Activated CD8-positive, alpha-beta memory T cell treated with anti-CD3 and anti-CD28 coated beads for 48 hours (primary cell): ENCODE measurements around the gene TIMMDC1.
"Not testable (repeated sequence)": the region's sequence is repeated elsewhere in the genome, so short reads cannot be mapped to it uniquely, and the experiment has no call there.

ENCODE experiments used
- DNase-seq, 3 experiments: peaks; one replicate each; pipeline ENCODE4 v3.0.0-alpha.2; 2020; ENCODE audit warnings: low read depth in 2 of 3, low spot score in 2 of 3

The TIMMDC1 gene

DNA sequence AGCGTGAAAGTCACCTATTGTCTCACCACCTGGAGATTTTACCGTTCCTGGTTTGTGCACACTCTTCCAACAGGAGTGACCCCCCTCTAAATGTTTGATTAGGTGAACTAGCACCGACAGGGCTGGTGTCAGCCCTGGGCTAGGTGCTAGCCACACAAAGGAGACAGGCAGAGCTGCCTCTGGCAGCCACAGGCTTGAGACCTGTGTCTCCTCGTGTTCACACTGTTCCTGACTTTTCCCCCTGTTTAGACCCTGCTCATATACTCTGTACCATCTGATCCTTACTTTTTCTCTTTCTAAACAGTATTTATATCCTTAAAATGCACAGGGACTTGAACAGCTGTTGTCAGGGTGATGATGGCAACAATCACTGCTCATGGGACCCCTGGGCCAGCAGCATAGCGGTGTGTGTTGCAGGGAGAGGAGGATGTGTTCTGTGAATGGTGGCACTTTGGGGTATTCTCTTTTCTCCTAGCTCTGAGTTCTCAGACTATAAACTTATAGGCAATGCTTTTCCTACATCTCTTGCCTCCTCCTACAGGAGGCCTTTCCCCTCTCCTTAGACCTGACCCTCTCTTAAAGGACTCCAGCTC, 55.6 kb downstream of the TIMMDC1 start:
- DNase-seq, result no peak

DNA sequence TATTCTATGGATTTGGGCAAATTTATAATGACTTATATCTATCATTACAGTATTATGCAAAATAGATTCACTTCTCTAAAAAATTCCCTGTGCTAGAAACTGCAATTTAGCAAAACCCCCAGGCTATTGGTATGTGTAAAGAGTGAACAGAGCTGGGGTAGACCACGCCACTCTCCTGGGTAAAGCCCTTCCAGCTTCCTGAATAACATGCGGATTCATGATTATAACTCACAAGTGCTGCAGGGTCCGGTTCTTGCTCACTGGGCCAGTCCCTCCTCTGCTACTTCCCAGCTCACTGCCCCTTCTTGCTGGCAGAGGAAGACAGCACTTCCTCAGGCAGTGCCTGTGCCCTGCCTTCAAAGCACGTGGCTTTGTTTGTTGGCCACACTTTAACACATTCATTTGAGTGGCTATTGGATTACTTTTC, 57.0 kb downstream of the TIMMDC1 start:
- no peak for DNase-seq

DNA sequence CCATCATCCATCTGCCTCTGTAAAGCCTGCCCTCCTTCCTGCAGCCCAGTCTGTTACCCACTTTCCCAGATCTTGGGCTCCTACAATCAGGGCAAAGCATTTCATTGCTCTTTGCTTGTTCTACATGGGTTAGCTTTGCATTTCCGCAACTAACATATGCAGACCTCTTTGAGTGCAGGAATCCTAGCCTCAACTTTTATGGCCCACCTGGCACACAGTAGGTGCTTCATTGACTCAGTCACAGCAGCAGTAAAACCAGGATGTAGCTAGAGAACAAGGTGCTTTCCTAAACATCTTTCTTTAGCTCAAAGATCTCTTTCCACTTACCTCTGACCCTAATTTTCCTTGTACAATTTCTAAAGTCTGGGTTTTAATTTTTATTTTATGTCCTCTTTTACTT, 57.6 kb downstream of the TIMMDC1 start:
- DNase-seq, result no peak

DNA sequence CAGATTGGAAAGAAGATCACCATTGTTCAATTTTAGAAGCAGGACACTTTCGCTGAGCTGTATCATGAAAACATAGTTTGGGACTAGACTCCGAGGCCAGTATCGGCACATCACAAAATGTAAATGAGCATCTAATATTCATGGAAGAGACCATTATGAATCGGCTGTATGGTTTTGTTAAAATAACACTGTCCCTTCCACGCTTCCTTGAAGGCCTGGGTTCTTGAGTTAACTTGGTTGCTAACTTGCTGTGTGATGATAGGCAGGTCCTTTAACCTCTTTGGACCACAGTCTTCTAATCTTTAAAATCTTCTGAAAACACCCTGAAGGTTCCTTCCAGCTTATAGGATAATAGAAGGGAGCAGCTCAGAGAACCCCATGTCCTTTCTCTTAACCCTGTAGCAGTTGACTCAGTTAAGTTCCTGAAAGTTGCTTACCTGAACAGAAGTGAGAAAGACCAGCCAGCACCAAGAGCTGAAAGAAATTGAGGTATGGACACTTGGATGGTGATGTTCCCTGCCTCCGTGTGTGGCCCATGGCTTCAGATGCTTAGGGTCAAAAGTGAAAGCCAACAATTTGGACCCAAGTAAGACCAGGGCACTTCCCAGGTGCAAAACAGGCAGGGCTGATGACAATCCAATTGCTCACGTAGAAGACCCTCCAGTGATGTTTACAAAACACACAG, 59.0 kb downstream of the TIMMDC1 start:
- no peak for DNase-seq

DNA sequence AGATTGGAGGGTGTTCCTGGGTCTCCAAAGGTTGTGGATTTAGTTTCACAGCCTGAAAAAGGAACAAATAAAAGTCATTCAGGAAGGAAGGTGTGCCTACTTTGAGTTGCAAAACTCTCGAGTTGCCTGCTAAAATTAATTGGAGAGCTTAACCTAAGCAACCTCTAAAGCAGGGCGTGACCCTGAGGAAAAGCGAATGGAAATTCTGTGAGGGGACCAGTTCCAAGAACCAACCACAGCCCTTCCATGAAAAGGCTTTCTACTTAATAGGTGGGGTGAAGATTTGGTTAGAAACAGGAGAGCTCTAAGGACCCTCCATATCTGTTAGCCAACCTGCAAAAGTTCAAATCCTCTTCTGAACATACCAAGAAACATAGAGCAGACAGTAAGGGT, 59.5 kb downstream of the TIMMDC1 start:
- DNase-seq, result no peak

DNA sequence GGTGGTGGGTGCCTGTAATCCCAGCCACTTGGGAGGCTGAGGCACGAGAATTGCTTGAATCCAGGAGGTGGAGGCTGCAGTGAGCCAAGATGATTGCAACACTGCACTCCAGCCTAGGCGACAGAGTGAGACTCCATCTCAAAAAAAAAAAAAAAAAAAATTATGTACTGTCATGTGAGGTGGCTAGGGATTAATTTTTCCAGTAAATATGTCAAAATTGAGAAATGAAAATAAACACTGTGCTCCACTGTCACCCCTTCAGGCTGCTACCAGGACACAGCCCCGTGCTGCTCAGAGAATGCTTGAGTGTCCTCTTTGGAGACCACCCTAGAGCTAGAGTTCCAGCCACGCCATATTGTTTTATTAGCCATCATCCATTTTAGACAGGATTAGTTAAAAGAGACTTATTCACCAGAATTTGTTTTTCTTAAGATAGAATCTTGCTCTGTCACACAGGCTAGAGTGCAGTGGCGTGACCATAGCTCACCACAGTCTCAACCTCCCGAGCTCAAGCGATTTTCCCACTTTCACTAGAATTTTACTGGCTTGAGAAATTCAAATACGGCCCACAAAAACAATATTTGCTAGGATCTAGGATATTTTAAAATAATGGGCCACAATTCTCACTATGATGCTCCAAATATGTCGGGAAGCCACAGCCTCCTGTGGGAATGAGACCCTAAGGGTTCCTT, 60.4 kb downstream of the TIMMDC1 start:
- no peak for DNase-seq

DNA sequence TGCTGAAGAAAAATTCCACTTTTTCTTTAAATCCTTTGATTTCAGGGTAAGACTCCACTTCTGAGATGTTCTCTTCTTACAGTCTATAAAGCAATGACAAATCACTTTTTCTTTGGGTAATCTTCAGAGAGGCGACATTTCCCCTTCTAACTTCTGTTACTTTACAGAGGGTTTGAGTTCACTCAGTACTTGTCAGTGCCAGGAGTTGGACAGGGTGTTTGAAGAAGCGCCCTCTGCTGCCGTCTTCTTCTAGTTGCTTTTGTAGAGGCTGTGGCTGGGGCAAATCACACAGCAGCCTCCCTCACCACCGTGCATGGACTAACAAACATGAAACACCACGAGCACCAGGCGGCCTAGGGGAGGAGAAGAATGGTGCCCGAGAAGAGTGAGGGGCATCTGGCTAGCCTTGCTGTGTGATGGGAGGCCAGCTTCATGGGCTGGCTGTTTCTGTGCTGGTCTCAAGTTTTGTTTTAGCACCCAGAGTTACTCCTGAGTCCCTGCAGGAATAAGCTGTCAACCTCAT, 61.2 kb downstream of the TIMMDC1 start, which contains the start of gene CD80:
TSS of gene CD80 (minus strand) at position 174 of the 523 bp plus-strand sequence. CDS start 1,886 bp downstream, outside the sequence.
- DNase-seq, result no peak

DNA sequence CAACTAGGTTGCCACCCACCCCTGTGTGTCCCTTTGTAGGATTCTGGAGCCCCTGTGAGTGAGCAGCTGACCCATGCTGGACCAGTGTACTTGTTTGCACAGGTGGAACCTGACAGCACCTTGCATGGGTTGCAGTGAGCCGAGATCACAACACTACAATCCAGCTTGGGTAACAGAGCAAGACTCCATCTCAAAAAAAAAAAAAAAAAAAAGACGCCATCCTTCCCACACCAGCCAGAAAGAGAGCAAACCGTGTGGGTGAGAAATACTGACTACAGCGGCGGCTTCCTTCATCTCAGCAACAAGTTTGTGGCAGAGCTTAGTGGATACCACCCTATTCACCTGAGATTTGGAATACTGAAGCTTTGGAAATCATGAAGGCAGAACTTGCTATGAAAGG, 61.8 kb downstream of the TIMMDC1 start:
- no peak for DNase-seq

DNA sequence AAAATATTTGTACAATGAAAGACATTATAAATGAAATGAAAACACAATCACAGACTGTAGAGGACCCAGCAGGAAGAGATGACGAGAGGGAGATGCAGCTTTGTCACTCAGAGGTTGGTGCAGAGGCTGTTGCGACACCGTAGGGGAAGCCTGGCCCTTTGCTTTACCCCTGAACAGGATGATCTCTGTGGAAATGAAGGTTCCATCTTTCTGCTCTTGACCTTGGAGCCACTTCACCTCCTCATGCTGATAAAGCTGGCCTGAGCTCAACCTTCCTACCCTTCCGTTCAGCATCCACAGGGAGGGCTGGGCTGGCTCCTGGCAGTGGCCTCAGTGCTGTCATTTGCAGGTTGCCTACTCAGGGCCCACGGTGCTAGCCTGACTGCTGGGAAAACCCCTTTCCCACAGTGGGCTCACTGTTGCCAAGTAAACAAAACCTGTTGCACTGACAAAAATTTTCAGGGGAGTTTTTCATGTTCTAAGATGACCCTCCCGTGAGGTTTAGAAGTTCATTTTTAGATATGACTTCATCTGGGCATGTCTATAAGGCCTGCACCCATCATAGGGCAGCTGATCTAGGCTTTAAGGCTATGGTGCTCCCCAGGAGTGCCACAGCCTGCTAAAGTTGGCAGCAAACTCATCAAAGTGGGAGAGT, 64.1 kb downstream of the TIMMDC1 start:
- peak in 1 of 3 experiments; percentile 56 for DNase-seq

DNA sequence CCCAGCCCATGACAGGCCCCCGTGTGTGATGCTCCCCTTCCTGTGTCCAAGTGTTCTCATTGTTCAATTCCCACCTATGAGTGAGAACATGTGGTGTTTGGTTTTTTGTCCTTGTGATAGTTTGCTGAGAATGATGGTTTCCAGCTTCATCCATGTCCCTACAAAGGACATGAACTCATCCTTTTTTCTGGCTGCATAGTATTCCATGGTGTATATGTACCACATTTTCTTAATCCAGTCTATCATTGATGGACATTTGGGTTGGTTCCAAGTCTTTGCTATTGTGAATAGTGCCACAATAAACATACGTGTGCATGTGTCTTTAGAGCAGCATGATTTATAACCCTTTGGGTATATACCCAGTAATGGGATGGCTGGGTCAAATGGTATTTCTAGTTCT, 65.0 kb downstream of the TIMMDC1 start:
- DNase-seq, result not testable (repeated sequence)

DNA sequence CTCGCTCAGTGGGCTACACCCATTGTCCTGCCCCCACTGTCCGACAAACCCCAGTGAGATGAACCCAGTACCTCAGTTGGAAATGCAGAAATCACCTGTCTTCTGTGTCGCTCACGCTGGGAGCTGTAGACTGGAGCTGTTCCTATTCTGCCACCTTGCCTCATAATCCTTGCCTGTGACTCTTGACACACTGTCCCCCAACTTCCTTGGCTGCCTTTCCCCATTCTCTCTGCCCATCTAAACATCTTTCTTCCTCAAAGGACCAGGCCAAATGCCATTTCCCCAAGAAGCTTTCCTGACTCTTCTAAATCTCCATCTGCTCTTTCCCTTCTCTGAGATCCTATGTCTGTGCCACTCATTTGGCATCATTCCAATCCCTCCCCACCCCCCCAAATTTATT, 70.8 kb downstream of the TIMMDC1 start:
- DNase-seq, result no peak

DNA sequence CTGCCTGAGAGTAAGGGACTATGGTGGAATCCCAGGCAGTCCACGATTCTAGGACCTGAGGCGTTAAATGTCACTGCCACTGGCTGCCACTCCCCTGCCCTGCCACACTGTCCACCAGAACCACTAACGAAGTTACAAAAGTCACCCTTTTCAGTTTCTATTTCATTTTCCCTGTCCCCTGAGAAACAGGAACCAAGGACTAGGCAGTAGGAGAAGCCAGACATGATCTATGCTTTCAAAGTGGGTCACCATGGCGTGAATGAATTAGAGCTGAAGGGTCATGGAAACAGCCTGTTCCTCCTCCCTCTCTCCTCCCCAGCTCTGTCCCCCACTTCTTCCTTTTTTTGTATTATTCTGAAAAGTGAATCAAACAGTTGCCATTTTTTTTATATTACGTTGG, 71.9 kb downstream of the TIMMDC1 start:
- DNase-seq, result no peak

DNA sequence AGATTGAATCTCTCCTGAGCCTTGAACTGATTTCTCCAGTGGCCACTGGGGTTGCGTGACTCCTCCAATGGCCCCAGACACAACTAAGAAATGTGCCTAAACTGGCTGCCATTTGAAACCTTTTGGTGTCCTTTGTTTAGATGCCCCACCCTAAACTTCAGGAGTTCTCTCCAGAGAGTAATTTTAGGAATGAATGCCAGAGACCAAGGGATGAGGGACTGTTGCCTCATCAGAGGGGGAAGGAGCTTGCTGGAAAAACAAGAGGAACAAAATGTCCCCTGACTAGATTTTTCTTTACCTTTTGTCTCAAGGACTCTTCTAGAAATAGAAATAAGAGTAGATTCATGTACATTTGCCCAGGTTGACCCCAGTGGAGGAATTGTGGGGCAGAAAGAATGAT, 72.9 kb downstream of the TIMMDC1 start:
- DNase-seq, result no peak

DNA sequence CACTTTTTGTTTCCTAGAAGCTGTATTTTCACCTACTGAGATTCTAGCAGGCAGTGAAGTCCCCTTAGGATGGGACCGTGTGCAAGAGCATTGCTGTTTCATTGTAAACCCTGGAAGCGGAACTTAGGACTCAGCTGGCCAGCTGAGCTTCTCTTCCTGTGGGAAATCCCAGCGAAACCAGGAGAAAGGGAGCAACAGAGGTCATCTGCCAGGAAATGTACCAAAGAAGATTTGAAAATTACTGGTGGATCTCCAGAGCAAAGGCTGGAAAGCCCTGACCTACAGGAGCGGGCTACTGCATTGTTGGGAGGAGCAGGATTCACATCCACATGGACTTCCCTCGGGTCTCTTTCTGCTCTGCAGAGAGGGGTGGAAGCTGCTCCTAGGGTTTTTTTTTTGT, 73.3 kb downstream of the TIMMDC1 start:
- no peak for DNase-seq
